NCI-H2107 treated with DMSO at 0.1 percent for 48 hours (cell line): ENCODE measurements around the gene C4orf50.

Experiments
- DNase-seq: peaks from one replicate; lab custom pipeline; 2025; ENCODE audit not compliant: unreplicated experiment; lab: John Stamatoyannopoulos, UW

C4orf50 gene

DNA sequence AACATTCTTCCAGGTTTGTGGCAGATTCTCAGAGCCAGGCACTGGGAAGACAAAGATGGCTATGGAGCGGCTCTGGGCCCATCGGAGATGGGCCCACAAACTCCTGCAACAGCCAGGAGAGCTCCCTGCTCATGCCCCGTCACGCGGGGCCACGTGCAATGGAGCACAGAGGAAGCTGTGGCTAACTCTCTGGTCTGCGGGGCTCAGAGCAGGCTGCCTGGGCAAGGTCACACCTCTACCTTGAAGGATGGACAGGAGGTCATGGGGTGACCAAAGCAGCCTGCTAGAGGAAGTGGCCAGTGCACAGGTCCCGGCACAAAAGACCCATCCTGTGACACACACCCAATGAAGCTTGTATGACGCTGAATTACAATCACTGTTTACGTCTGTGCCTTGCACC lies 45.2 kb downstream of the C4orf50 start:
- no peak for DNase-seq

DNA sequence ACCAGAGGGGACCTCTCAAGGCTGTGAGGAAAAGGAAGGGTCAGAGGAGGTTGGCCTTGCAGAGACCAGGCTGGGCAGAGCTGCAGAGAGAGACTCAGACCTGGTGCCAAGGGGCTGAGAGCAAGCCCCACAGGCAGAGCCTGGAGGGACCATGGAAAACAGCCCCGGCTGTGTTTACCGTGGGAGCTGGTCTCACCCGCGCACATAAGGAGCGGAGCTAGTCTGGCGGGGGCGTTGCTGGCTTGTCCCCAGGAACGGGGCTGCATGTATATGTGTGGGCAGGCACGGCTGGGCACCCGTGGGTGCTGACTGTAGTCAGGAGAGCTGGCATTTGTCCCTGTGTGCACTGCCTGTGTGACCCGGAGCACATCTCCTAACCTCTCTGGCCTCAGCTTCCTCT lies 45.7 kb downstream of the C4orf50 start:
- no peak for DNase-seq

DNA sequence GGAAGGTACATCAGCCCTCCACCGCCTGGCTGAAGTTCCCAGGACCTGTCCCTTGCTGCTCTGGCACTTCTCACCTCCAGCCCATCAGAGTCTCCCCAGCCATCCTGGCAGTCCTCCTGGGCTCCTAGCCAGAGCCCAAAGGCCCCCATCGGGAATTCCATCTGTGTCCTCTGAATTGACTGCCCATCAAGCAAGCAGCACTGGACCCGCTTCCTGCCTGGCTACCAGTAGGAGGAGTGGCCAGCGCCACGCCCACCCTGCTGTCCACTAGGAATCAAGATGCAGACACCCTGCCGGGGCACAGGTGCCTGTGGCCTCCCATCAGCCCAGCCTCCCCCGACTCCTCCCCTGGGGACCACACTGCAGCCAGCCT lies 47.2 kb downstream of the C4orf50 start:
- no peak for DNase-seq

DNA sequence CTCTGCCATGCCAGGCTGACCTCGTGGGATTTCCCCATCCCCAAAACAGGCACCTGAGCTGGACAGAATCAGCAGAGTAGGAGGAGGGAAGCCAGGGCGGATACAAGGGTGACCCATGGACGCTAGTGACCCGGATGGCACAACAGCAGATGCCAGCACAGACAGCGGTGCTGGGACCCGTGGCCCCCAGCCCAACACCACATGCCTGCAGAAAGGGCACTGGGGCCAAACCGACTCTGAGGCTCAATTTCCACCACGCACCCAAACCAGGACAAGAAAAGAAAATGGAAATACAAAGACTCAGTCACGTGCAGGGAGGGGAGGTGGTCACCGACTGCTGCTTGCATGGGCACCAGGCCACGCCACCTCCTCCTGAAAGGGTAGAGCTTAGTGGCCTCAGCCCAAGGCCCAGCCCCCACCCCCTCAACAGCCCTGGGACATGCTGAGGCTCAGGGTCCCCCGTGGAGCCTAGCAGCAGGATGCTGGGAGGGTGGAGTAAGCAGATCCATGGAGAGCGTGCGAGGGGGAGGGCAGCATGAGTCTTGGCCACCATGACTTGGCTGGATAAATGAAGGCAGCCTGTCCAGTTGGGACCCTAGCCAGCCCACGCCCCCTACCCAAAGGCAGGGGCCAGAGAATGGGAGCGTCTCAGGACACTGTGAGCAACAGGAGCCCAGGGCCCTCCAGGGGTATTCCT lies 47.7 kb downstream of the C4orf50 start:
- no peak for DNase-seq

DNA sequence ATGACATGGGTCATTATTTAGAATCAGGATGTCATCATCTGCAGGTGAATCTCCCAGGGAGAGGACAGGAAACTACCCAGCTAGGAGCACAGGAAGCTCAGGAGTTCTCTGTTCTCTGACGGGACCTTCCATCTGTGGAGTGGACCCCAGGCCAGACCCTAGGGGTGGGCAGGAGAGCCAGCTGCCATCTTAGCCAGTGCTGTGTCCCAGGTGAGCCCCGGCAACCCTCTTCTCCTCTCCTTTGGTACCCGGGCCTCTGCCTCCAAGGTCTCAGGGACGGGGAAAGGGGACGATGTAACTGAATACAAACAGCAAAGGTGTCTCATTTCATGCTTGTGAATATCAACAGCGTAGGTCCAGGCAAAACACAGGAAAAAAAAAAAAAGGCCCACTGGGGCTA lies 48.5 kb downstream of the C4orf50 start:
- DNase-seq = no peak

DNA sequence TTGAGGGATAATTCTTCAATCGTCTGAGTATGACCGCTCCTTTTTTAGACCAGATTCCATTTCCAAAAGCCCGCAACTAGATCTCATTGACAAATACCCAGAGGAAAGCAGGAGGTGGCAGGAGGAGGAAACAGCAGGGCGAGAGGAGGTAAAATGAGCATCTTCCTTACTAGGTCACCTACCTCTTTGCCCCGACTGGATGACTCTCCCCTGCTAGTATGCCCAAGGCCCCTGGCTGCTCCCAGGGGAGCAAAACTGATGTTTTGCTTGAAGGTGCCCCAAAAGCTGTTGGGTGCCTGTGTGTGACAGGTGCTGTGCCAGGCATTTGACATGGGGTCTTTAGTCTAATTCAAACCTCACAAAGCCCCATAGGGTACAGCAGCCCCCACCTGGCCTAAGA lies 48.9 kb downstream of the C4orf50 start:
- no peak for DNase-seq

DNA sequence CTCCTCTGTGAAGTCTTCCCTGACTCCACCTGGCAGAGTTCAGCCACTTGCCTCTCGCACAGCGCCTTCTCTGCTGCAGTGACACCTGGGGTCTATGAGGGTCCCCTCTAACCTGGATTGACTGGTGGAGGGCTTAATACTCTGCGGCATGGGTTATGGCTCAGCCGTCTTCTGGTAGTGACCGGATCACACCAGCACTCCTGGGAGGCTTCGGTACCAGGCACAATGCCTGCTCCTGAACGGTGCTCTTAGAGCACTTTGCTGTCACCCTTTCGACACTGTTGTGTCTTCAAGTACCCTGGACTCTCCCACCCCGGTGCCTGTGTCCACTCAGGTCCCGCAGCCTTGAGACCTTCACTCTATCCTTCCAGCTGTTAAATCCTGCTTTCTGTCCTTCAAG lies 50.0 kb downstream of the C4orf50 start:
- no peak for DNase-seq

DNA sequence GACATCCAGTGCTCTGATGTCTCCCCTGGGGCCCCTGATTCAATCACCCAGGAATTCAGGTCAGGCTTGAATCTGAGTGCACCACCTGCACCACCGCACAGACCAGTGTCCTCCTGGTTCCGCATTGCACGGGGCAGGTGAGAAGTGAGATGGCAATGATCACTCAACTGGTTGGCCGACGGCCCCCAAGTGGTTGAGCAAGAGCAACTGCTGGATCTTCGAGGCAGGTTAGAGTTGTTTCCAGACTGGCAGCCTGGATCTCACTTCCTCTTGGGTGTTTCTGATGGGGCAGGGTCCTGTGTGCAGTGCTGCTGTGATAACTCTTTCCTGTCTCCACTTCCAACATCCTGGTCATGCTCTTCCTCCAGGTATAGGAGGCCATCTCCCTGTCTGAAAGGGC lies 50.4 kb downstream of the C4orf50 start:
- no peak for DNase-seq

DNA sequence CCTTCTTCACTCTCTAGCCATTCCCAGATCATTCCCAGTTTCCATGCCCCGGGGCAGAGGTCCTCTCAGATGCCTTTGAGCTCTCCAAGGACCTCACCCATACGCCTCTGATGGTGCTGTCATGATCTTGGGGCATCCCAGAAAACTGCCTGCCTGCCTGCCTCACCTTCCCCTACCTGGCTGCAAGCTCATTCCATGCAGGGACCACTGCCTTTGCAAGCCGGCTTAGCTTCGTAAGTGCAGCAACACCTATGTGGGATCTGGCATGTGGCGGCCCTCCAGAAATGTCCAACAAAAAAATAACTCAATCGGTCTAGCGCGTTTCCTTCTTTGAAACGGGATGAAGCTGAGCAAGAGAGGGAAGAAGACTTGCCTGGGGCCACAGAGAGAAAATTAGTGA lies 53.0 kb downstream of the C4orf50 start:
- no peak for DNase-seq

DNA sequence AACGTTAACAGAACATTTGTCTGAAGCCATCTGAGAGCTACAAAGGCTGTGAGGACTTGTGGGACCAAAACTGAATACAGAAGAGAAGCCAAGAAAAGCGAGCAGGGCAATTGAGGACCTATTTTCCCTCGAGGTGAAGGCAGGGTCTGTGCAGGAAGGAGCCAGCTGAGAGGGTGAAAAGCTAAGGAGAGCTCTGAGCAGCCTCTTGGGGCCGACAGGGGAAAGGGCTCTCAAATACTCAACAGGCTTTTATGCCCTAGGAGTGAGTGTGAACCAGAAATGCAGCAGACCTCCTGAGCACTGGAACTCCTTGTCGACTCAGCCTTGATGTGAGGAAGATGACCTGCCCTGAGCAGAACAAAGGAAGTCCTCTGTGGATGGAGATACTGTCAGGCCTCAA lies 54.2 kb downstream of the C4orf50 start:
- DNase-seq = no peak

DNA sequence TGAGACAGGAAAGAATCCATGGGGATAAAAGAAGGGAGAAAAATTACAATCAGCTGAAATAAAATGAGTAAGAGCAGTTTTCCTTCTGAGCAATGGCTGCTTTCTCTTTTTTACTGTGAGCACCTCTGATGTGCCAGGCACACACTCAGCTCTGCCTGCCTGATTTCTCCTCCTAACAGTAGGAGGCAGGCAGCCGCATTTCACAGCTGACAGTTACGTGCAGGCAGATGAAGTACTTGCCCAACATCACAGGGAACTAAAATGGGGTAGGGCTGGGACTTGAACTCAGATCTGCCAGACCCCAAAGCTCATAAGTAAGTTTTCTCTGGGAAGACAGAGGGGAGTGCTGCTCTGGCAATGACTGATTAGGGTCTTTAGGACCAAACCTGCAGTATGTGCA lies 54.6 kb downstream of the C4orf50 start:
- DNase-seq = peak; percentile 7

DNA sequence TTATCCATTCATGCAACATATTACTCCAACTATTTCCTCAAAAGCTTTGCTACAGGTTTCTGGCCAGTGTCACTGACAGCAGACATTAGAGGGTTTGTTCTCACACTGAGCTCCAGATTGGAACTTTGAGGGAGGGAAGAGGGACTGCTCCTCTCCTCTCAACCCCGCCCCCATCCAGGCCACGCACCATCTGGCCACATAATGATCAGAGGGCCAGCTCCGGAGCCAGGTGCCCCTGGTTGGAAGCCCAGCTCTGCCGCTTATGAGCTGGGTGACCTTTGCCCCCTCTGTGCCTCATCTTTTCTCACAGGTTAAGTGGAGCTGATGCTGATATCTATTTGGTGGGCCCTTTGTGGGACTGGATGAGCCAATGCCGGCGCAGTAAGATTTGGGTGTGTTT lies 55.8 kb downstream of the C4orf50 start:
- DNase-seq = no peak

DNA sequence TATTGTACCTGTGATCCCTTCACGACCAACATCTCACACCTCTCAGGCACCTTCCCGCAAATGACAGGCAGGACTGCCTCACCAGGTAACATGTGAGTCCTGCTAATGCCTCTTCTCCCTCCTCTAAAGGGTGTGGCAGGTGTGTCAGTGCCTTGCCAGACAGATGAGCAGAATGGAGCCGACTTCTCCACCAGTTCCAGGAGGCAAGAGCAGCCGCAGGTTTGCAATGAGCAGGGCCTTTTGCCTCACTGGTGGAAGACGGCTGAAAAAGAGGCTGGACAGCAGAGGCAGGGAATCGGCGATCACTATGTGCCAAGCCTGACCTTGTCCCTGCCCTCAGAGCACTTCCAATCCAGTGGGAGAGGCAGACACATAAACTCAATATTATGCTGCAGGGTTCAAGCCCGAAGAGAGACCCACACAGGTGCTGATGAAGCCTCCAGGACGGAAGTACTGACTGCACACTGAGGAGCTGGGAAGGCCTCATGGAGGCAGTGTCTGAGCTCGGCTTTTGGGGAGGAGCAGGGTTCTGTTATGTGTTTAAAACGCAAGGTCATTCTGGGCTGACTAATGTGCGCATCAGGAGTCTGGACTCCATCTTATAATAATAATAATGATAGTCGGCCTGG lies 57.9 kb downstream of the C4orf50 start:
- no peak for DNase-seq

DNA sequence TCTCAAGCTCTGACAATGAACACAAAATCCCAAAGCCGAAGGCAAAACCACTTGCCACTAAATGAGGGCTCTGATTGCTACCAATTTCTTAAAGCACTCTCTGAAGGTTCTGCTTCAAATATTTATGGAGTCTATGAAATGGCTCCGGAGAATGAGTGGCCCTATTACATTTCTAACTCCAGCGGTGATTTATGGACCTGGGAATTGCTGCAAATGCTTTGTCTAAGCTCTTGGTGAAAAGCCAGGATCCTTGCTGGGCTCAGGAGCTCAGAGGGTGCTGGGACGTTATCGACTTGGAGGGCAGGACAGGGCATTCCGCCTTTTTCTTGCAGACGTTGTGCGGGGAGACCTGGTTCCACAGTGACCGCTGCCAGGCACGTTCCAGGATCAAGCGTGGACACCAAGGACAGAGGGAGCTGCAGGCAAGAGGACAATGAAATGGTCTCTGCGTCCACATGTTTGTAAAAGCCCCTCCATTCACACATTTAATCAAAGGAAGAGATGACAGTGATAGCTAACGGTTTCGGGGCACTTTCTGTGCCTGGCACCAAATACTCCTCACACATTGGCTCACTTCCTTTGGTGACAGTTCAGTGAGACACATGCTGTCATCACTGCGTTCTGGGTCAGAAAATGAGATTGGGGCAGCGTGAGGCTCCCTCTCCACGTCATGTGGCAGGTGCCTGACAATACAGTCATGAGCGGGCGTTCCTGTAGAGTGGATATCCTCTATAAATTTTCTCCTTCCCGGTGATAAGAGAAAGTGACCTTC lies 58.8 kb downstream of the C4orf50 start:
- no peak for DNase-seq

DNA sequence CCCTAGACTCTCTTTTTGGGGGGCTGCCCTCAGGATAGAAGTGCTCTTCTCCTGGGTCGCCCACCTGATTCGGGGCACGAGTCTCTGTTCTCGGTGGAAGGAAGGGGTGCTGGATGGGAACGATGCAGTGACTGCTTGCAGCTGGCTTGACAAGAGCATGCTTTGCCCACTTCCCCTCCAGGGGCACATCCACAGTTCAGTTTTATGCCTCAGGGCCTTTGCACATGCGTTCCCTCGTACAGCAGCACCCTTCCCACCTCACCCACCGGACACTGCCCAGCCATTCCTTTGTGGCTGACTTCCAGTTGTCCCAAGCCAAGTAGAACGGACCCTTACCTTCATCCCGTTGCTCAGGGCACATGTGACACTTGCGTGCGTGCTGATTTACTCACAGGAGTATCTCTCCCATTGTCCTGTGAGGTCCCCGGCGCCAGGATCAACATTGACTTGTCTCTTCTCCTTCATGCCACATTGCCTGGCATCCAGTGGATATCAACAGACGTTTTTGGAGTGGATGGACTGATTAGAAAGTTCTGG lies 60.0 kb downstream of the C4orf50 start:
- no peak for DNase-seq

DNA sequence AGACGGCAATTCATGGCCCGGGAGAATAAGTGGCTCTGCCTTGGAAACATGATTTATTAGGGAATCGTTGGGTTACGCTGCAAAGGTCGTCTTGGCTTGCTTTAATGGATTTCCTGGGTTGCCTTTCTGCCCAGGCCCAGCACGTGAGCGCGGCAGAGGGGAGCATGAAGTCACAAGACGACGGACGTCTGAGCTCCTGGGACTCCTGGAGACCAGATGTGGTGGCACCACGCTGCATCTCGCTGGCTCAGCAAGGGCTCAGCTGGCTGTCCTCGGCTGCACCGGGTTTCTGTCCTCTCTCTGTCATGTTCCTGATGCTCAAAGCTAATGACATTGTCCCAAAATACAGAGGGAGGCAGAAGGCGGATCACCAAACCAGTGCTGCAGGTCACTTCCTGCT lies 61.2 kb downstream of the C4orf50 start:
- DNase-seq = no peak

DNA sequence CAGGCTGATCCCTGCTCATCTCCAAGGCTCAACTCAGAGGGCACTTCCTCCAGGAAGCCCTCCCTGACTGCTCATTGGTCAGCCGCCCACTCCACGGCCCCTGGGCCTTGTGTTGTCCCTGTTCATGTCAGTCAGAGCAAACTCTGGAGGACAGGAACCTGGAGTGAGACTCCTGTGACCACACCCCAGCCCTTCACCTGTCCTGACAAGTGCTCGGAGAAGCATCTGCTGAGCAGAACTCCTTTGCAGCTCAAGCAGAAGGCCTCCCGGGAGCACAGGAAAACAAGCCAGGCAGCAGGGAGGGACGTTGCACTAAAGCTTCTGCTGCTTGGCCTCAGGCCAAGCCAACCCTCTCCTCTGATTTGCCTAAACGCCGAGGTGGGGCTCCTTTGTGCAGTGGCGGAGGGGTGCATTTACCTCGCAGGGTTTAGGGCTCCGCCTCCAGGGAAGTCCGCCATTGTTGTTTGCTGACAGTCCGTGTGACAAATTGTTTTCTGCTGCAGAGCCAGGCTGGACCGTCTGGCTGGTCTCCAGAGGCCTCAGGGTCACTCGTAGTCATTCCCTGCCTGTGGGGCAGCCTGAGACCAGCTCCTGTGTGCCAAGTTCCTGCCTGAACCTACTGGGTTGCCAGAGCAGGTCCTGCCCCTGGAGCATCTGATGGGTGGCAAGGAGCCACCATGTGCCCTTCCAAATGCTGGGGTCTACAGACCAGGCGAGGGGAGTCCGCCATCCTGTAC lies 61.8 kb downstream of the C4orf50 start:
- peak; percentile 96 for DNase-seq

DNA sequence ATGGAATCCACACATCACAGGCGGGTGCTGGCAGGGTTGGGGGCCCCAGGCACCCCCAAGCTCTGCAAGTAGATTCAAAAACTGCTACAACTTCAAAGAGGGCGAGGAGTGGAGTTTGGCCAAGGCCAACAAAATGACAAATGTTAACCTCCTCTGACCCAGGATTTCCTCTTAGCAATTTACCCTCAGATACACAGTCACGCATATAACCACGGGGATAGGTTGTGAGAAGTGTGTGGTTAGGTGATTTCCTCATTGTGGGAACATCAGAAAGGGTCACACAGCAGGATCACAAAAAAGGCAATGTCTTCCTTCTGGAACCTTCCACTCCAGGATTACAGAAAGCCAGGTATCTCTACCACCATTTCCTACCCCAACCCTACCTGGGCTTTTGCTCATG lies 62.4 kb downstream of the C4orf50 start:
- DNase-seq = no peak

DNA sequence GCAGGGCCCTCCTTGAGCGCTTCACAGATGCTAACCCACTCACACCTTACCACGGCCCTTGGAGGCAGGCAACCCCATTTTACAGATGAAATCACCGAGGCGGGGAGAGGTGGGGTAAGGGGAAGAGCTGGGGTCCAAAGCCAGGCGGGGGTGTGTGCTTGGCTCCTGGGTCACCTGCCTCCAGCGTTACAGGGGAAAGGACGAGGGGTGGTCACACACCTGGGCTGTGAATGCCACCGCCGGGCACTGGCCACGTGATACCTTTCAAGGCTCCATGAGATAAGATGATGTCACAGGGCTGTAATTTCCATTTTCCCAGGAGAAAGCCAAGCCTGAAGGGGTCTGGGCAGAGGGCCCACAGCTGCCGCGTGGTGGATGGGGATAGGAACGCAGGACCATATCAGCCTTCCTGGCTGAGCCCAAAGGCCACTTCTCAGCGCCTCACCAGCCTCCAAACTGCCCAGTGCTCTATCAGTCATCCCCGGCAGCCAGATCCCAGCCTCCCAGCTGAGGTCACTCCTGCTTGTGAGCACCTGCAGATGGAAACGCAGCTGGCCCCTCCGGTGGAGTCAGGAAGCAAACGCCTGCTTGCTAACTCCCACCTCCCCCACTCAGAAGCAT lies 62.9 kb downstream of the C4orf50 start:
- peak; percentile 58 for DNase-seq

DNA sequence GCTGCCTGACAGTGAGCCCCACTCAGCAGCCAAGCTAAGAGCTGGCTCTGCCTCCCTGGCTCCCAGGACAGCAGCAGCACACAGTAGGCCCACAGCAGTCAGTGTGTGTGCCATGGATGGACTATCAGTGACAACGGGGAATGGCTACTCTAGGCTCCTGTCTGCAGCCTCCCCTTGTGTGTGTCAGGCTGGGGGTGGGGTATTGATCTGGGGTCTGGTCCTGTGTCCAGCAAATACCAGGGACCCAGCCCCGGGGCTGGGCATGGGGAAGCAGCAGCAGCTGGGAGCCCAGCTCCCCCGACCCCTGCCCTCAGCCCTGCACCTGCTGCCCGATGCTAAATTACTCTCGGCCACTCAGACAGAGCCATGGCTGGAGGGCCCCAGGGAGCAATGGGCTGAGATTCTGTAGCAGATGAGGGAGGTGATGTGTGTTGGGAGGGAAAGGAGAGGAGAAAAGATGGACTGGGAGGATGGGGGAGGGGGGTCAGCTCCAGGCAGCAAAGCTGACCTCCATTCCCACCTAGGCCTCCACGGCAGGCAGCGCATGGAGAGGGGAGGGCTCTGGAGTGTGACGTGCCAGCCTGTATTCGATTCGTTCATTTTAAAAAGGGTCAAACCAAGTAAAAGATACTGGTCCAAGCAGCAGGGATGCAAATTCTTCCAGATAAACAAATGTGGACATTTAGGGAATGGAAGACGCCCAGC lies 64.0 kb downstream of the C4orf50 start:
- DNase-seq = no peak
